ENCODE results near the gene NECTIN2. TPM values are rescaled to one million over a fixed set of nuclear protein-coding genes. Genes with fewer than 3 reads are reported as not detected.
"Not testable (repeated sequence)": the region's sequence is repeated elsewhere in the genome, so short reads cannot be mapped to it uniquely, and the experiment has no call there.

NECTIN2 gene
- total and polyA plus RNA-seq, 2 donors from 2014 or later = 110 to 111 TPM

- H3K4me3 ChIP-seq (ENCODE audit: low read length in 3 of 3) = no peak overlapping the region
- no peaks in the 10 kb centered on the region for H3K36me3 ChIP-seq (ENCODE audit: control insufficient read depth in 2 of 3, insufficient read depth in 3 of 3, low read length in 3 of 3)
- FAIRE-seq (no peak), DNase-seq (no peak)
- H3K4me1 ChIP-seq (ENCODE audit: control insufficient read depth in 2 of 3, insufficient read depth in 2 of 3, low read depth in 1 of 3, low read length in 3 of 3) = peaks cover 0 to 12% (median 0%) of the 10 kb centered on the region in 3 donors
- H3K9me3 ChIP-seq (ENCODE audit: control insufficient read depth in 2 of 3, insufficient read depth in 1 of 3, low read length in 3 of 3) = no peaks in the 10 kb centered on the region
- no peak overlapping the region for H3K9ac ChIP-seq (ENCODE audit: low read length in 3 of 3)
- H3K27ac ChIP-seq (ENCODE audit: low read depth in 2 of 2, low read length in 2 of 2) = no peak overlapping the region
- intact Hi-C loops (cut with DNase I) = no loop called here
- H3K27me3 ChIP-seq (ENCODE audit: control insufficient read depth, insufficient read depth, low read length) = no peaks in the 10 kb centered on the region
- no peak for TF ChIP-seq CTCF (IDR thresholded peaks at IDR 0.05; ENCODE audit: borderline replicate concordance, extremely low read depth, insufficient read depth)
Observed at GRCh38 chr19:44855606-44856005, 9.5 kb downstream of the NECTIN2 start.

- FAIRE-seq = no peak
- Histone ChIP-seq H3K9me3 (ENCODE audit: control insufficient read depth in 2 of 3, insufficient read depth in 1 of 3, low read length in 3 of 3) (no peaks in the 10 kb centered on the region), H3K27me3 (ENCODE audit: control insufficient read depth, insufficient read depth, low read length) (no peaks in the 10 kb centered on the region), H3K4me1 (ENCODE audit: control insufficient read depth in 2 of 3, insufficient read depth in 2 of 3, low read depth in 1 of 3, low read length in 3 of 3) (peaks cover 0 to 8% (median 0%) of the 10 kb centered on the region in 3 donors), H3K27ac (ENCODE audit: low read depth in 2 of 2, low read length in 2 of 2) (peak overlapping the region in 1 of 2 donors; percentile 2), H3K9ac (ENCODE audit: low read length in 3 of 3) (no peak overlapping the region), H3K4me3 (ENCODE audit: low read length in 3 of 3) (no peak overlapping the region), H3K36me3 (ENCODE audit: control insufficient read depth in 2 of 3, insufficient read depth in 3 of 3, low read length in 3 of 3) (peaks cover 0 to under 1% (median 0%) of the 10 kb centered on the region in 3 donors)
- DNase-seq = peak in 1 of 5 donors; percentile 52
- no peak for TF ChIP-seq CTCF (IDR thresholded peaks at IDR 0.05; ENCODE audit: borderline replicate concordance, extremely low read depth, insufficient read depth)
- intact Hi-C loops (cut with DNase I) = no loop called here
Observed at GRCh38 chr19:44856421-44857083, 10.5 kb downstream of the NECTIN2 start.

- Histone ChIP-seq H3K9me3 (ENCODE audit: control insufficient read depth in 2 of 3, insufficient read depth in 1 of 3, low read length in 3 of 3) (no peaks in the 10 kb centered on the region), H3K27ac (ENCODE audit: low read depth in 2 of 2, low read length in 2 of 2) (no peak overlapping the region), H3K4me1 (ENCODE audit: control insufficient read depth in 2 of 3, insufficient read depth in 2 of 3, low read depth in 1 of 3, low read length in 3 of 3) (peaks cover 0 to 7% (median 0%) of the 10 kb centered on the region in 3 donors), H3K27me3 (ENCODE audit: control insufficient read depth, insufficient read depth, low read length) (no peaks in the 10 kb centered on the region), H3K4me3 (ENCODE audit: low read length in 3 of 3) (no peak overlapping the region), H3K36me3 (ENCODE audit: control insufficient read depth in 2 of 3, insufficient read depth in 3 of 3, low read length in 3 of 3) (peaks cover 0 to 2% (median 0%) of the 10 kb centered on the region in 3 donors), H3K9ac (ENCODE audit: low read length in 3 of 3) (no peak overlapping the region)
- no peak for TF ChIP-seq CTCF (IDR thresholded peaks at IDR 0.05; ENCODE audit: borderline replicate concordance, extremely low read depth, insufficient read depth)
- DNase-seq = no peak
- no peak for FAIRE-seq
- intact Hi-C loops (cut with DNase I) = no loop called here
Observed at GRCh38 chr19:44857837-44858236, 11.7 kb downstream of the NECTIN2 start.

- H3K36me3 ChIP-seq (ENCODE audit: control insufficient read depth in 2 of 3, insufficient read depth in 3 of 3, low read length in 3 of 3); H3K27ac ChIP-seq (ENCODE audit: low read depth in 2 of 2, low read length in 2 of 2); H3K4me1 ChIP-seq (ENCODE audit: control insufficient read depth in 2 of 3, insufficient read depth in 2 of 3, low read depth in 1 of 3, low read length in 3 of 3); H3K9me3 ChIP-seq (ENCODE audit: control insufficient read depth in 2 of 3, insufficient read depth in 1 of 3, low read length in 3 of 3); H3K27me3 ChIP-seq (ENCODE audit: control insufficient read depth, insufficient read depth, low read length); H3K4me3 ChIP-seq (ENCODE audit: low read length in 3 of 3); intact Hi-C loops (cut with DNase I); DNase-seq; FAIRE-seq; H3K9ac ChIP-seq (ENCODE audit: low read length in 3 of 3): not testable (repeated sequence)
Observed at GRCh38 chr19:44861576-44861975, 15.5 kb downstream of the NECTIN2 start.

All from kidney (tissue), 14 donors.